ENCODE measurements around the gene MDFIC.

Gene MDFIC

DNA sequence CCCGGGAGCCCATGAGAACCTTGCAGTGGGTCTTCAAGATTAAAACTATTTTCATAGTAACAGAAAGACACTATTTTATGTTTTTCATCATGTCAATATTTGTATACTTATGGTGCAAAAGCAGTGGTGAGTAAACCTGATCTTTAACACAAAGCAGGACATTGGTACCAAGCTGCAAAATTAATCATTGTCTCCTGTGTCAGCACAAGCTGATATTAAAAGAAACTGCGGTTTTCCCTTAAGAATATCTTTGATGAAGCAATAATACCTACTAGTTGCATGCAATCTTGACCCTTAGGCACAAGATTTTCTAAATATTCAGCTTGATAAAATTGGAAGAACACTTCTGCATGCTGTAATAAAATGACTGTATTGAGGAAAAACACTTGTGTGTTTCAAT, 121.7 kb downstream of the MDFIC start:
- DNase-seq, result no peak

DNA sequence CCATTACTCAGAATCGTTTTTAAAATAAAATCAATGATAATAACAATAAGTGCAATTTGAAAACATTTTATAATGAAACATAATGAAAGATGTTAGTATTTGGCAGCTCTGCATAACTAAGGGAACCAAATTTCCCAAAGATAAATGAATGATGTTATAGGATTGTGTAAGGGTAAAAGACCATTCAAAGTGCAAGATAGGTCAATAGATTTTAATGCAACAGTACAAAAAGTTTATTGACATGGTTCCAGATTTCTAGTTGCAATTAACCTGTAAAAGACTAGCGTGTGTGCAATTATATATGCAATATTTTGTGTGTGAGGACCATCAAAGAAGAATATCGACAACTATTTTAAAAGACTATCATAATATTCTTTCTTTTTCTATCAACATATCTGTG, 122.3 kb downstream of the MDFIC start:
- no peak for DNase-seq

DNA sequence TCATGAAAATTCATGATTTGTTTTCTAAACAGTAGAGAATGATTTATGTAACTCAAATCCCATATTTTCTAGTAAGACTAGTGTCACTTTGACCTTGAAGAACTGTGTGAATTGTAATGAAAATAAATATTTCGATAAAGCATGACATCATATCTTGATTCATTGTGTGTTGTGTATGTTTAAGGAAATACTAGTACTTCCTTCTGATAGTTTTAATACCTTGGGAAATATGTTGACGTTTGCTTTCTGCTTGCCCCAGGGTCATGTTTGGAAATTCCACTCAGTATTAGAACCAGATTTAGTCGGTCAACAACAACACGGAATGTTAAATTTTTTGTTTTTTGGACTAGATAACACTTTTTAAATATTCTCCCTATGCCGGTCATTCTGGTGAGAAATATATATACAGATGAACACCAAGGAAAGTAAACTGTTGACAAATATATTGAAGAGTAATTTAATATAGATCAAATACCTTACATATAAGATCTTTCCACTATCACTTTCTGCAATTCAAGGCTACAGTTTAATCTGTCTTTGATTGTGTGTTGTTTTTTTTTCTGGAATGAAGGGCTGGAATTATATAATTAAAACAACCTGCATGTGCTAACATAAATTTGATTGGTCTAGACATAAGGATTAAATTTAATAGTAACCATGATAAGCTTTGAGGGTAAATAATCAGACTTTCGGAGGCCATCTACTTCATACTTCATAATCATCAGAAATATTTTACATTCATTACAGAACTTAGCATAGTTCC, 126.2 kb downstream of the MDFIC start:
- no peak for DNase-seq

DNA sequence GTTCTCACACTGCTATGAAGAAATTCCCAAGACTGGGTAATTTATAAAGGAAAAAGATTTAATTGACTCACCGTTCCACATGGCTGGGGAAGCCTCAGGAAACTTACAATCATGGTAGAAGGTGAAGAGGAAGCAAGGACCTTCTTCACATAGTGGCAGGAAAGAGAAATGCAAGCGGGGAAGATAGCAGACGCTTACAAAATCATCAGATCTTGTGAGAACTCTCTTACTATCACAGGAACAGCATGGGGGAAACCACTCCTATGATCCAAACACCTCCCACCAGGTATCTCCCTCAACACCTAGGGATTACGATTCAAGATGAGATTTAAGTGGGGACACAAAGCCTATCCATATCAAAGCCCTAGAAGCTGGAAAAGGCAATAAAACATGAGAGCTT, 130.8 kb downstream of the MDFIC start:
- no peak for DNase-seq

DNA sequence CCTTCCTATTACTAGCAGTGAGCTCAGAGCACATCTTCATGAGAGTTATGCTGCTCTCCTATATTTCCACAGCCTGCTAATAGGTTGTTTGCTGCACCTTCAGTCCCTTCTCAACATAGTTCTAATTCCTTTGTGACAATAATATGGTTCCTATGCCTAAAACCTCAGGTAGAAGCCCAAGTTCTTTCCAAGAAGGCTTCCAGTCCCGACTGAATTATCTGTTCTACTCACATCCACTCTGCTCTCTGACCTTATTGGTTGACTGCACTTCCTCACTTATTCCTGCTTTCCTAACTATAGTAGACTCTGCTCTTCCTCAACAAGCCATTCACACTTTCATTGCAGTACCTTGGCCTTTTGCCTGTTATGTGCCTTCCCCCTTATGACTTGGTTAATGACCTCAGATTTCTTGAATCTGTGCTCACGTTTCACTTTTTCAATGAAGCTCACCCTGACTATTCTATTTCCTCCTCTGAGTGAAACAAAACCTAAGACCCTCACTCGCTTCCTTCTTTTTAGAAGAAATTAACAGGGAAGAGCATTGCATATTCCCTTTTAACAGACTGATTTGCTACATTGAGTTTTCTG, 132.7 kb downstream of the MDFIC start:
- DNase-seq, result no peak

DNA sequence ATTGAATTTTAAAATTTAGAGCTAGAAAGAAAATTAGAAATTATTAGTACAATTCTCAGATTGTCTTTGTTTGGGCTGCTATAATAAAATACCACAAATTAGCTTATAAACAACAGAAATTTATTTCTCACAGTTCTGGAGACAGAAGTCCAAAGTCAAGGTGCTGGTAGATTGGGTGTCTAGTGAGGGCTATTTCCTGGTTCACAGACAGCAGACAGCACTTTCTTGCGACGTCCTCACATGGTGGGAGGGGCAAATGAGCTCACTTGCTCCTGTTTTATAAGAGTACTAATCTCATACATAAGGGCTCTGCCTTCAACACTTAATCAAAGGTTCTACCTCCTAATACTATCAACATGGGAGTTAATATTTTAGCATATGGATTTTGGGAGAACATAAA, 134.1 kb downstream of the MDFIC start:
- no peak for DNase-seq

DNA sequence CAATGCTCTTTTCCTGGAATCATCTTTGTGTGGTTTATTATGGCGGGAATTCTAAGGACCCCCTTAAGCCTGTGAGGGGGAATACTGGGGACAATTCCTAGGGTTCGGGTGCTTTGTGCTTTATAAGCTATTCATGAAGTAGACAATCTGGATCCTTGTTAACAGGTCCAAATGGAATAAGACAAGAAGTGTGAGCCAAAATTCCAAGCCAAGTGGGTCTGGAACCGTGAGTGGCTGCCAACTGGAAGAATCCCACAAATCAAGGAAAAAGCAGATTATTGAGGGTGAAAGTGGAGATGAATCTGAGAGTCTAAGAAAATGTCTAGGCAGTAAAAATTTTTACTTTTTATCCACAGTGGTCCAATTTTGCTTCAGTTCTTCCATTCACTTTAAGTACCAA, 136.8 kb downstream of the MDFIC start:
- no peak for DNase-seq

DNA sequence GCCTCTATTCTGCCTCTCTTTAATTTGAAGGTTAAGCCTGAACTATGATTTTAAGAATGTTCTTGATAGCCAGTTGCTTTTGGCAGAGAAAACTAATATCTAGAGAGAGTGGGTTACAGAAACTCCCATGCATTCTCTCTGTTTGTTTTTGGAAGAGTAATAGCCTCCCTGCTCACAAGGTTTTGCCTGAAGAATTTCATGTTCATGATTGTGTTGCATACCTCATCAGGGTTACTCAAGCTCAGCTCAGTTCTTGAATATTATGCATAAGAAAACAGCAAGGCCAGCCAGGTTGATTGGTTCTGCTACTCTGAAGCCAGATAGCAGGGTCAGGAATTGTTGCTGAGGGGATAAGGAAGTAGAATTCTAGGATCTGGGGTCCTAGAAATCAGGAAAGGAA, 137.4 kb downstream of the MDFIC start:
- no peak for DNase-seq

DNA sequence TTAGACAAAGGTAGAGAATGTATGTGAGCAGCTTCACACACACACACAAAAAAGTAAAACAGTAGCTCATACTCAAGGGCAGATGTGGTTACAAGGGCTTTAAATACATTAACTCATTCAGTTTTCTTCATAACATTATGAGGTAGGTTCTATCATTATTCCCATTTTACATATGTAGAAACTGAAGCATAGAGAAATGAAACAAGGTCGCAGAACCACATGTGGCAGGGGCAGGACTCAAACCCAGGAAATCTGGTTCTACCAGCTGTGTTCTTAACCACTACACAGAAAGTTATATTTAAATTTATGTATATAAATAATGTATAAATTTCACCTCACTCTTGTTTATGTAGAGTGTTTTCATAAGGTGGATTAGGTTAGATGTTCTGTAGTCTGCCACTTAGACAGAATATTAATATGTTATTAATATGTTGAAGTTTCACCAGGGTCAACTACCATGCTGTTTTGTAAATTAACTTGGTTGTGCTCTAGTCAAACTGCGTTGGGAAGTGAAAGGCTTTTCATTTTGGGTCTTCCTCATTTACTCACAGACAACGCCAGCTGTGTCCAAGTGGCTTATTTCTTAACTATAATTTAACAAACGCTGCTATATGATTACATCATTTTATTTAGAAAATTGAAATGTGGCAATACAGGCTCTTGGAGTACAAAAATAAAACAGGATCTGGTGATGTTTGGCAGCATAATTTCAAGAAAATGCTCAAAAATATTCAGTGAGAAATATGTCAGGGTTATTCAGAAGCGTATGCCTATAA, 138.4 kb downstream of the MDFIC start:
- DNase-seq, result no peak

DNA sequence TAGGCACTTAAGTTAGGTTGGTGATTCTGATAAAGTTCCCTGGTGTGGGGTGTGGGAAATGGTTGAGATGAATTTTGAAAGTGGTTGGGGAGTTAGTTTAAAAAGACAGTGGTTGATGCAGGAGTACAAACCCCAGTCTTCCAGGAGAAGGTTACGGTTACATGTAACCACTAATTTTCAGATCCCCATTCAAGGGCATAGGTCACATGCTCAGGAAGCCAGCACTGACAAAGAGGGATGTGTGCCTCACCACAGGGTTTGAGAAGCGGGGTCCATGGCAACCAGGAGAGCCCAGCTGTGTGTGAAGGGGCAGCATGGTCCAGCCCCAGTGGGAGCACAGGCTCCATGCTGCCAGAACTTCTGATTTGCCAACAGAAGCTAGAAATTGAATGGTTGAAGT, 144.2 kb downstream of the MDFIC start:
- DNase-seq, result no peak

DNA sequence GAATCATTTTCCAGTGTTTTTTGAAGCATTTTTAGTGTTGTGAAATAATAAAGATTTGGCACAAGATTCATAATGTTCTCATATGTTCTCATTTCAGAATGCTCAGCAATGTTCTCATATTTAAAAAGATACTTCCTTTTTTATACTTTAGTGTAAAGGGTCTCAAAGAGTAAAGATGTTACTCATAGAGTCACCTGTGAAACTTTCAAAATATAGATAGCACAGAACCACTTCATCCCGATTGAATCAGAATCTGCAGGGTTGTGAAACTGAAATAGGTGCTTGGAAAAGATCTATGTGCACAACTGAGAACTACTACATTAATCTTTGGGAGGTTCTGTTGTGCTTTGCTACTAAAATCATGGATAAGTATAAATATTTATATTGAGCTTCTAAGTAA, 144.7 kb downstream of the MDFIC start:
- DNase-seq, result no peak

DNA sequence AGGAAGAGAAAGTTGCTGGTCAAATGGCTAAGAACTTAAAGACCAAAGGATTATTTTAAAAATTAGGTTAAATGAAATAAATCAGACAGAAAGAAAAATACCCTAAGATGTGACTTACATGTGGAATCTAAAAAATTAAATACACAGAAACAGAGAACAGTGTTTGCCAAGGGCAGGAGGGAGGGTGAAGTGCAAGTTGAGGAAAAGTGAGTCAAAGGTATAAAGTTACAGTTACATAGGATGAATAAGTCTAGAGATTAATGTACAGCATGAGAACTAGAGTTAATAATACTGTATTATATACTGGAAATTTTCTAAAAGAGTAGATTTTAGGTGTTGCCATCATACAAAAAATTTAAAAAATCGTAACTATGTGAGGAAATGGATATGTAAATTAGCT, 146.3 kb downstream of the MDFIC start:
- DNase-seq, result no peak

Data from T-helper 2 cell (primary cell).